Astrocyte (in vitro differentiated cells and primary cell): Measurements from ENCODE around the gene NPHP4.

ENCODE experiments used
- CTCF ChIP-seq: IDR thresholded peaks from 2 replicates; pipeline ENCODE4 v1.5.1; 2011; ENCODE audit warnings: low read depth, mild to moderate bottlenecking, inconsistent platforms, low read length, moderate library complexity; ENCODE audit not compliant: insufficient read depth
- EZH2 ChIP-seq: IDR thresholded peaks from 2 replicates; pipeline ENCODE4 v1.6.1; 2012; ENCODE audit warnings: mild to moderate bottlenecking, low read length, inconsistent platforms; ENCODE audit not compliant: insufficient read depth

GRCh38 chr1:5857508-5858090, 134.6 kb downstream of the NPHP4 start:
- TF ChIP-seq EZH2 (no peak), CTCF (no peak)
